Cortex of kidney (tissue), 1 donor: Measurements from ENCODE around the gene MYL3.

Experiments used
- DNase-seq: peaks from one replicate; lab custom pipeline; 2025; lab: John Stamatoyannopoulos, UW

The MYL3 gene

GRCh38 chr3:46899151-46900006 lies 36.1 kb upstream of the MYL3 start:
- no peak for DNase-seq

- no peak for DNase-seq
Observed at GRCh38 chr3:46898321-46899150, 35.3 kb upstream of the MYL3 start.

DNA sequence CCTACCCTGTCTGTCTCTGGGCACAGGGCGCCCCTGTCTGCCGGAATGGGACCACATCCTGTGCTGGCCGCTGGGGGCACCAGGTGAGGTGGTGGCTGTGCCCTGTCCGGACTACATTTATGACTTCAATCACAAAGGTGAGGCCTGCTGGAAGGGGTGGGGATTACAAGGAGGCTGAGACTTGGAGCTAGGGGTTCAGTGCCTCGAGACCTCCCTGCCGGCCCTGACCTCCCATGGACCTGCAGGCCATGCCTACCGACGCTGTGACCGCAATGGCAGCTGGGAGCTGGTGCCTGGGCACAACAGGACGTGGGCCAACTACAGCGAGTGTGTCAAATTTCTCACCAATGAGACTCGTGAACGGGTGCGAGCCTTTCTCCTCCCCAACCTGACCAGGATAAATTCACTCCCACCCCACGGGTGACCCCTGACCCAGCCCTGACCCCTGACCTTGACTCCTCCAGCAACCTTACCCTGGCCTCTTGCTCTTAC lies 34.6 kb upstream of the MYL3 start:
- no peak for DNase-seq

DNA sequence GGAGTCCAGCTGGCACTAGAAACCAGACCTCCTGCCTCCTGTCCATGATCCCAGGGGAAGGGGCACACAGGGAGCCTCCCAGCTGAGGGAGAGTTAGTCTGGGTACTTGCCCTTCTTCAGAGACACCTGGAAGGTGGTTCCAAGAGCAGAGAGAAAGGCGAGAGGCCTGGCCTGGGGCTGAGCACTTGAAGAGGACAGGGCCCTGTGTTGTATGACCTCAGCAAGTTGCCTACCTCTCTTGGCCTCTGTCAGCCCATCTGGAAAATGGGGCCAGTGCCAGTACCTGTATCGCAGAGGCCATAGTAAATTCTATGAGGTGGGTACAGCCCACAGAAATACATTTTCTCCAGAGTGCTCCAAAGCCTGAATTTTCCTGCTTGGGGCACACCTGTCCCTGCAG lies 33.8 kb upstream of the MYL3 start:
- DNase-seq: no peak

DNA sequence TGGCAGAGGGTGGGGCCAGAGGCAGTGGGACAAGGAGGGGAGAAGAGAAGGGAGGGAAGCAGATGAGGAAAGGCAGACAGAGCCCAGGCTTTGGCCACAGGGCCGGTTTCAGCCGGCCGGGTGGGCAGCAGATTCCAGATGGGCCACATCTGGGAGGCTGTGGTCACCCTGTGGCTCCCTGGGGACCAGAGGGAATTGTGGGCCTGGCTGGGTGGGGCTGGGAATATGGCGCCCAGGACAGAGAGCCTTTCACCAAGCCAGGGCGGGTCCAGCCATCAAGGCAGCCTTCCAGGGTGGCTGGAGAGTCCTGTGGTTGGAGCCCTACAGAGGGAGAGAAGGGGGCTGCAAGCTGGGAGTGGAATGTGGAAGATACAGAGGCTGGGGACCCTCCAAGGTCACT lies 33.1 kb upstream of the MYL3 start:
- no peak for DNase-seq

GRCh38 chr3:46895761-46896160 lies 32.5 kb upstream of the MYL3 start:
- DNase-seq: no peak

DNA sequence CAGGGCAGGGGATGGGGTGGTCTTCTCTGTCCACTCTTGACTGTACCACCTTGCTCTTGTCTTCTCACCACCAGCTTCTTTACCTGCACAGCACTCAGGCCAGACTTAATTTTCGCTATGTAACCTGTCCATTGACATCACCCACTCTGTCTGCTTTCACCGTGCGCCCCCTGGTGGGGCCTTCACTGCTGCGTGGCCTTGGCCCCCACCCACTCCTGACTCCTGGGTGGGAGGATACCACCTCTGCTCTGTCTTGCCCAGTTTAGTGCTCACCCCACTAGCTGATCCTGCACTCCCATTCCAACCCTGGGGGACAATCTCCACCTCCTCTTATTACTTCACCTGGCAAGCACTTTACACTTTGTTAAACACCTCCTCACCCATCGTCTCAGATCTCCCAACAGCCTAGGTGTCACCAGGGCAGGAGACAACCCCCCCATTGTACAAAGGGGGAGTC lies 32.0 kb upstream of the MYL3 start:
- no peak for DNase-seq

GRCh38 chr3:46894256-46894655 lies 31.0 kb upstream of the MYL3 start:
- no peak for DNase-seq

GRCh38 chr3:46893763-46894162 lies 30.5 kb upstream of the MYL3 start:
- DNase-seq: no peak

DNA sequence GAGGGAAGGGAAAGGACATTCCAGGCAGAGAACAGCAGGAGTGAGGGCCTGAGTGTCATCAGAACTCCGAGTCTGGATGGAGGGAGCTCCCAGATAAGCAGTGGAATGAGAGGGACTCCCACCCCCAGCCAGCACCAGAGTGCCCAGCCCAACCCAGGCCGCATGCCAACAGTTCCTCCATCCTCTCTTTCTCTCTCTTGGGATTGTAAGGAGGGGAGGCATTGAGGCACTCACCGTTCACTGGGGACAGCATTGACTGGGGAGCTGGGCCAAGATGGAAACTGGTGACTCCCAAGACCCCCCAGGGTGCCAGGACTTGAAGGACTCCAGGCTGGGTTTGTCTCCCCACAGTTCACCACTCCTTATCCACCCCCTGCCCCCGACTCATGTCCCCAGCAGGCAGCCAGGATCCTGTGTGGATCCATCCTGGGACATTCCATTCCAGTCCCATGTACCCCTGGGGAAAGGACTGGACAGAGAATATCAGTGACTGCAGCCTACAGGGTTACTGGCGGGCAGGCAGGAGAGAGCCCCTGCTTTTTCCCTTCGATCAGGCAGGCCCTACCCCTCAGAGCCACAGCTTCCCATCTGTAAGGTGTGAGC lies 30.0 kb upstream of the MYL3 start:
- DNase-seq: no peak

DNA sequence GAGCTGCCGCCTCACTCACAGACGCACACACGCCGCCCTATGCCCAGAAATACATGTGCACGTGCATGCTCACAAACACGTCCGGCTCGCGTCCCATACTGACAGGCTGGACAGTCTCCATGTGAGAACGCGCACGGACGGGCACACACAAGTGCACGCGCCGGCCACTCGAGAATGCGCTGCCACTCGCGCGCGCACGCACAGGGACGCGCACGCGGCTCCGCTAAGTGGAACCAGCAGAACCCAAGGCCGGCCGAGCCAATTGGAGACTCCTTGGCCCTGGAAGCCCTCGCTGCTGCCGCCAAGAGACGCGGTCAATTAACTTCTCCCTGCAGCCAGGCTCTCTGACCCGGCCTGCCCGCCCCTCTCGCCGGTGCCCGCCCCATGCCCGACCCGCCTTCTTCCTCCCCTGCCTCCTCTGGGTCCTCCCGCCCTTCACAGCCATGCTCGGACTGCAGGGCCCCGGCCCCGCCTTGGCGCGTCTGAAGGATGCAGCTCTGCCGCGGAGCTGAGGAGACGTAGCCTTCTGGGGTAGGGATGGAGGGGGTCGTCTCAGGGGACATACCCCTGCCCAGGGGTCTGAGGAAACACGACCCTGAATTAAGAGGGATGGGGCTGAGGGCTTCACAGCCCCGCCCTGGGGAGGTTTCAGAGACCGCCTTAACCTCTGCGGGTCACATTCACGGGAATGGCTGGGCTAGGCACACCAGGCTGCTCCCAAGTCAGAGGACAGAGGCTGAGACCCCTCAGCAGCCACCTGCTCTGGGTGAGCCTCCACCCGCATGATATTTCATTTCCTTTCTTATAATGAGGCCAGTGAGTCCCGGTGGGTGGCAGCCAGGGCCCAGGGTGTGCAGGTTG lies 29.3 kb upstream of the MYL3 start:
- peak; percentile 62 for DNase-seq

GRCh38 chr3:46891132-46891531 lies 27.9 kb upstream of the MYL3 start:
- no peak for DNase-seq

DNA sequence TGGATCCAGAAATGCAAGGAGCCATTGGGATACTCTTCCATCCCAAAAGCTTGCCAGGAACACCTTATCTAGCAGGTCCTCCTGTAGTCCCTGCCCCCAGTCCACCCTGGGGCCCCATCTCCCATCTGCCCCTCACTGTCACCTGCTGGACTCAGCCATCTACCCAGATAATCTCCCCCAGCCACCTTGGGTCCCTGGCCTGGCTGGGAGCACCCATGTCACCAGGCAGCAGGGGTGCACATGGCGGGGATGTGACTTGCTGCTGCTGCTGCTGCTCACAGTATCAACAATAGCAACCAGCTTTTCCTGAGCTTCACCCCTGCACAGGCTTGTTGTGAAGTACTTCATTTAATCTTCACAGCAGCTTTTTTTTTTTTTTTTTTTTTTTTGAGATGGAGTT lies 26.9 kb upstream of the MYL3 start:
- no peak for DNase-seq

DNA sequence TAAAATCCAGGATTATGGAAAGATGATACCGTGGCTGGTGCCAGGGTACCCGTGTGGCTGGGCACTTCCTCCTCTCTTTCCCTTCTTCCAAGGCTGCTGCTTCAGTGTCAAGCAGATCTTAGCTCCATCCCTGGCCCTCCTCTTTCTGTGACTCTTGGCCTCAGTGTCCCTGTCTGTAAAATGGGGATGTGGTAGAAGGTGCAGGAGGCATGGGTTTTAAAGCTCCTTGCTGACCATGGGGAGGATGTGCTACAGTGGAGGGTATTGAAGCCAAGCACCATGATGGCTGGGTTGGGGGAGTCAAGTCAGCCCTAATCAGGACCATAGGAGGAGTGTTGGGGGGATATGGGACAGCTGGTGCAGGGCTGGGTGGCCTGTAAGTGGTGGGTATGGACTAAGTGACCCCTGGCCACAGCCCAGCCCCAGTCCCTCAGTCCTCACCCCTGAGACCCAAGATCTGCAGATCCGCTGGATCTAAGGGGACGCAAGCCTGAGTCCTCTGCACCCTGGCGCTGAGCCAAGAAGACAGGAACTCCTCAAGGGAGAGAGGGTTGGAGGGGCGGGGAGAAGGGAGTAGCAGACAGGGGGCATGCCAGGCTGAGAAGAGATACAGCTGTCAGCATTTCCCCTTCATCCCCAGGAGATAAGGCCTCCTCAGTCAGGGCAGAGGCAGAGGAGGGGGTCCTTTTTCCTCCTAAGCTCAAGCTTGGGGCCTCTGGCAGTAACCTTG lies 26.3 kb upstream of the MYL3 start:
- no peak for DNase-seq

DNA sequence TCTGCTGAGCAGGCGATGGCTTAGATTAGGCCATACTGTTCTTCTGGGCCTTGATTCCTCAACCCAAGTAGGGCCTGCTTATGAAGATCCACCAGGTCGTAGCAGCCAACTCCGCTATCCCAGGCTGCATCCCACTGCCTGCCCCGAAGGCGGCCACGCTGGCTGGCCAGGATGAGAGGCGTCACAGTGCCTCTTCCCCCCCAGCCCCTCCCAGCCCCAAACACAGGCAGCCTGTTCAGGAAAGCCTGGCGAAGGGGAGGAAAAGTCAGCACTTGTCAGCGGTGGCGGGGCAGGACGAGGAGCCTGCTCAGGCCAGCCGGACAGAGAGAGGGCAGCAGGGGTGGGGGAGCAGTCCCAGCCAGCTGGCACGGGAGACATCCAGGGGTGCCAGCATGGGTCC lies 25.5 kb upstream of the MYL3 start:
- DNase-seq: no peak

GRCh38 chr3:46887980-46888494 lies 24.8 kb upstream of the MYL3 start:
- no peak for DNase-seq

DNA sequence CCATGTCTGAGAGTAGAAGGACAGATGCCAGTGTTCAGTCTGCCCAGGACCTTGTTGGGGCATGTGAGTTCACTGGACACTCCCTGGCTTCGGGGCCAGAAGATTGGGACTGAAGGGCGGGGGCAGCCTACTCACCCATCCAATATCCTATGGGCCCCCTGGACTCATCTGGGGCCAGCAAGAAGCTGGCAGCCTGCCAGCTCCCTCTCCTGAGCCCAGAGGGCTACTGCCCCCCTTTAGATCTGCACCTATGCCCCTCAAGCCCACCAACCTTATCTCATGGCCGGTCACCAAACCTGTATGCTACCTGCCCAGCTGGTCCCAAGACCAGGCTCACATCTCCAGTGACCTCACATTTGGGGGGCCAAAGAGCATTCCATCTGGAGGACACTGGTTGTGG lies 22.4 kb upstream of the MYL3 start:
- no peak for DNase-seq

GRCh38 chr3:46884929-46885328 lies 21.7 kb upstream of the MYL3 start:
- DNase-seq: no peak

DNA sequence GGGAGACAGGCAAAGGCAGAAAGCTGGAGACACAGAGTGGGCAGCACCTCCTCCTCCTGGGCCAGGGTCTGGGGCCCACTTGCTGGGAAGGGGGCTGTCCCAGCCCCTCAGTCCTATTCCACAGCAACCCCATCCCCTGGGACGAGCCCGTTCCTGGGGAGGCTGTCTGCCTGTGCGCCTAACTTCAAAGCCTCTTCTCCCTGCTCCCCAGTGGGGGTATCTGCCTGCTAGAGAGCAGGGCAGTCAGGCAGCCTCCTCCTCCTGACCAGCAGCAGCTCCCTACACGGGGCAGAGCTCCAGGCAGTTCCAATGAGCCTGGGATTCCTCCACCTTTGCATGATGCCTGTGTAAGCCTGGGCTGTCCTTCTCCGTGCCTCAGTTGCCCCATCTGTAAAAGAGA lies 21.2 kb upstream of the MYL3 start:
- DNase-seq: no peak

- DNase-seq: no peak
Observed at GRCh38 chr3:46883830-46884185, 20.6 kb upstream of the MYL3 start.
